AG08396 (cell line): ENCODE results near the gene REEP6.
A peak's percentile ranks its signal among the peaks of the same experiment; 100 is the strongest.
"Not testable (repeated sequence)": the region's sequence is repeated elsewhere in the genome, so short reads cannot be mapped to it uniquely, and the experiment has no call there.

Experiments
- DNase-seq: peaks from one replicate; pipeline ENCODE4 v3.0.0; 2012; ENCODE audit warnings: low spot score, mixed read lengths

REEP6 gene

GRCh38 chr19:1507763-1508506 is 17.0 kb downstream of the REEP6 start:
- DNase-seq, result peak; percentile 100

GRCh38 chr19:1508507-1508856 is 17.5 kb downstream of the REEP6 start:
- DNase-seq, result no peak

- no peak for DNase-seq
Observed at GRCh38 chr19:1509602-1510441, 18.8 kb downstream of the REEP6 start.

- no peak for DNase-seq
Observed at GRCh38 chr19:1510442-1510806, 19.4 kb downstream of the REEP6 start.

GRCh38 chr19:1510807-1511206 is 19.8 kb downstream of the REEP6 start:
- no peak for DNase-seq

- DNase-seq, result no peak
Observed at GRCh38 chr19:1511318-1512317, 20.6 kb downstream of the REEP6 start.

GRCh38 chr19:1512671-1513498 is 21.9 kb downstream of the REEP6 start, which contains the start of gene ADAMTSL5:
Gene ADAMTSL5 (minus strand): TSS chr19:1513019. CDS start chr19:1510943, 2,076 bp downstream.
- peak; percentile 88 for DNase-seq

- DNase-seq, result peak; percentile 86
Observed at GRCh38 chr19:1513499-1514294, 22.7 kb downstream of the REEP6 start.

GRCh38 chr19:1514295-1514661 is 23.3 kb downstream of the REEP6 start:
- DNase-seq, result no peak

GRCh38 chr19:1514986-1515721 is 24.2 kb downstream of the REEP6 start:
- no peak for DNase-seq

- DNase-seq, result no peak
Observed at GRCh38 chr19:1516395-1516753, 25.4 kb downstream of the REEP6 start.

GRCh38 chr19:1518471-1518870 is 27.5 kb downstream of the REEP6 start:
- DNase-seq, result no peak

GRCh38 chr19:1519802-1520201 is 28.8 kb downstream of the REEP6 start:
- DNase-seq, result not testable (repeated sequence)

- DNase-seq, result no peak
Observed at GRCh38 chr19:1520203-1520780, 29.3 kb downstream of the REEP6 start.

GRCh38 chr19:1521636-1522035 is 30.7 kb downstream of the REEP6 start:
- DNase-seq, result no peak

GRCh38 chr19:1522061-1522460 is 31.1 kb downstream of the REEP6 start:
- DNase-seq, result no peak

GRCh38 chr19:1522838-1523237 is 31.9 kb downstream of the REEP6 start:
- DNase-seq, result no peak

- DNase-seq, result no peak
Observed at GRCh38 chr19:1523412-1524286, 32.7 kb downstream of the REEP6 start, which contains the start of gene PLK5. Gene PLK5 (plus strand): TSS chr19:1524077. CDS start chr19:1526997, 2,920 bp downstream.
